HCT116 (cell line): ENCODE measurements around the gene COPS3.

Source experiments
- CEBPB ChIP-seq: IDR thresholded peaks from 2 replicates; pipeline ENCODE4 v1.6.1; 2012; ENCODE audit warnings: low read depth
- EZH2 ChIP-seq: fragments of 200-600 bp; sonication (generic); IDR thresholded peaks from 2 replicates; pipeline ENCODE4 v1.6.1; 2017; ENCODE audit warnings: antibody characterized with exemption, mixed run types
- POLR2A ChIP-seq: IDR thresholded peaks from 2 replicates; pipeline ENCODE4 v1.7.0; 2011; ENCODE audit warnings: borderline replicate concordance; ENCODE audit not compliant: insufficient read depth, insufficient read length; ENCODE audit errors: extremely low read depth
- POLR2AphosphoS5 ChIP-seq: IDR thresholded peaks from 2 replicates; pipeline ENCODE4 v1.6.1; 2011; ENCODE audit warnings: mild to moderate bottlenecking, low read depth, low read length, moderate library complexity
- RAD21 ChIP-seq: IDR thresholded peaks from 2 replicates; pipeline ENCODE4 v1.6.1; 2012; ENCODE audit warnings: low read depth, mild to moderate bottlenecking
- SP1 ChIP-seq: IDR thresholded peaks from 2 replicates; pipeline ENCODE4 v1.6.1; 2012; ENCODE audit warnings: low read depth
- YY1 ChIP-seq: IDR thresholded peaks from 2 replicates; pipeline ENCODE4 v1.6.1; 2011; ENCODE audit warnings: low read length, low read depth, moderate library complexity, mild to moderate bottlenecking; ENCODE audit not compliant: insufficient replicate concordance; ENCODE audit errors: extremely low read depth
- TF ChIP-seq, protein P1 (sequence below), 3 experiments: fragments of 200-600 bp in 1 of 3; sonication (generic) in 1 of 3; IDR thresholded peaks in 2 of 3; conservative IDR thresholded peaks in 1 of 3; 2 replicates each; pipeline ENCODE4 v1.5.1; 2012 to 2017; ENCODE audit warnings: low read depth in 2 of 3, low read length in 2 of 3, antibody characterized with exemption in 1 of 3, borderline replicate concordance in 1 of 3, control low read depth in 1 of 3, mild to moderate bottlenecking in 1 of 3, mixed read lengths in 1 of 3, mixed run types in 1 of 3, moderate library complexity in 1 of 3; ENCODE audit not compliant: insufficient read depth in 1 of 3
- TF ChIP-seq, protein P2 (sequence below): IDR thresholded peaks from 2 replicates; pipeline ENCODE4 v1.6.1; 2011; ENCODE audit warnings: mild to moderate bottlenecking, low read length, moderate library complexity; ENCODE audit not compliant: insufficient replicate concordance; ENCODE audit errors: extremely low read depth
- TF ChIP-seq, protein P3 (sequence below): IDR thresholded peaks from 2 replicates; pipeline ENCODE4 v1.6.1; 2012

DNA sequence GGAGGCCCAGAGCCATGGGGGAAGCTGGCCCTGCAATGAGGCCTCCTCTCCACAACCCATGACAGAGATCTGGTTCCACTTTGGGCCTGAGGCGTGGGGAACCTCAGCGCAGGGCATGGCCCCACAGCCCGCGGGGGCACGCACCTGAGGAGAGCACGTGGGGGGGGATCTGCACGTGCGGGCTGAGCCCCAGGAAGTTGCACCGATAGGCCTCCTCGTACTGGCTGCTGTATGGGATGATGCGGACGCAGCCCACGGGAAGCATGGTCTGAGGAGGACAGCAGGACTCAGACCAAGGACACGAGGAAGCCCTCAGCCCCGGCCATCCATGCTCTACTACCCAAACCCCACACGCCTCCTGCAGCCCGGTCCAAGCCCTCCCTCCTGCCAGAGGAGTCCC, 64.8 kb downstream of the COPS3 start:
- TF ChIP-seq POLR2AphosphoS5 (no peak), POLR2A (no peak), SP1 (no peak), CEBPB (no peak), EZH2 (no peak), YY1 (no peak), RAD21 (no peak)
- TF ChIP-seq, protein P1, sequence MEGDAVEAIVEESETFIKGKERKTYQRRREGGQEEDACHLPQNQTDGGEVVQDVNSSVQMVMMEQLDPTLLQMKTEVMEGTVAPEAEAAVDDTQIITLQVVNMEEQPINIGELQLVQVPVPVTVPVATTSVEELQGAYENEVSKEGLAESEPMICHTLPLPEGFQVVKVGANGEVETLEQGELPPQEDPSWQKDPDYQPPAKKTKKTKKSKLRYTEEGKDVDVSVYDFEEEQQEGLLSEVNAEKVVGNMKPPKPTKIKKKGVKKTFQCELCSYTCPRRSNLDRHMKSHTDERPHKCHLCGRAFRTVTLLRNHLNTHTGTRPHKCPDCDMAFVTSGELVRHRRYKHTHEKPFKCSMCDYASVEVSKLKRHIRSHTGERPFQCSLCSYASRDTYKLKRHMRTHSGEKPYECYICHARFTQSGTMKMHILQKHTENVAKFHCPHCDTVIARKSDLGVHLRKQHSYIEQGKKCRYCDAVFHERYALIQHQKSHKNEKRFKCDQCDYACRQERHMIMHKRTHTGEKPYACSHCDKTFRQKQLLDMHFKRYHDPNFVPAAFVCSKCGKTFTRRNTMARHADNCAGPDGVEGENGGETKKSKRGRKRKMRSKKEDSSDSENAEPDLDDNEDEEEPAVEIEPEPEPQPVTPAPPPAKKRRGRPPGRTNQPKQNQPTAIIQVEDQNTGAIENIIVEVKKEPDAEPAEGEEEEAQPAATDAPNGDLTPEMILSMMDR (IDR thresholded peaks at IDR 0.05 in 2 of 3, conservative IDR thresholded peaks at IDR 0.05 in 1 of 3; ENCODE audit: borderline replicate concordance in 1 of 3, insufficient read depth in 1 of 3, low read depth in 2 of 3, low read length in 2 of 3) = no peak
- TF ChIP-seq, protein P2, sequence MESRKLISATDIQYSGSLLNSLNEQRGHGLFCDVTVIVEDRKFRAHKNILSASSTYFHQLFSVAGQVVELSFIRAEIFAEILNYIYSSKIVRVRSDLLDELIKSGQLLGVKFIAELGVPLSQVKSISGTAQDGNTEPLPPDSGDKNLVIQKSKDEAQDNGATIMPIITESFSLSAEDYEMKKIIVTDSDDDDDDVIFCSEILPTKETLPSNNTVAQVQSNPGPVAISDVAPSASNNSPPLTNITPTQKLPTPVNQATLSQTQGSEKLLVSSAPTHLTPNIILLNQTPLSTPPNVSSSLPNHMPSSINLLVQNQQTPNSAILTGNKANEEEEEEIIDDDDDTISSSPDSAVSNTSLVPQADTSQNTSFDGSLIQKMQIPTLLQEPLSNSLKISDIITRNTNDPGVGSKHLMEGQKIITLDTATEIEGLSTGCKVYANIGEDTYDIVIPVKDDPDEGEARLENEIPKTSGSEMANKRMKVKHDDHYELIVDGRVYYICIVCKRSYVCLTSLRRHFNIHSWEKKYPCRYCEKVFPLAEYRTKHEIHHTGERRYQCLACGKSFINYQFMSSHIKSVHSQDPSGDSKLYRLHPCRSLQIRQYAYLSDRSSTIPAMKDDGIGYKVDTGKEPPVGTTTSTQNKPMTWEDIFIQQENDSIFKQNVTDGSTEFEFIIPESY = no peak
- TF ChIP-seq, protein P3, sequence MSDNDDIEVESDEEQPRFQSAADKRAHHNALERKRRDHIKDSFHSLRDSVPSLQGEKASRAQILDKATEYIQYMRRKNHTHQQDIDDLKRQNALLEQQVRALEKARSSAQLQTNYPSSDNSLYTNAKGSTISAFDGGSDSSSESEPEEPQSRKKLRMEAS = no peak
